PFSK-1 (cell line): ENCODE data around the gene MAST4.

ENCODE experiments used
- FOXP2 ChIP-seq: optimal IDR thresholded peaks from 2 replicates; pipeline ENCODE3; 2011; ENCODE audit warnings: borderline replicate concordance, control low read depth, inconsistent platforms; ENCODE audit not compliant: insufficient read depth; ENCODE audit errors: extremely low read length, extremely low read depth
- POLR2AphosphoS5 ChIP-seq: IDR thresholded peaks from 2 replicates; pipeline ENCODE4 v1.6.1; 2012; ENCODE audit warnings: low read depth, mild to moderate bottlenecking, control low read depth, low read length, moderate library complexity
- REST ChIP-seq, 2 experiments: IDR thresholded peaks; 2 replicates each; pipeline versions ENCODE4 v1.6.1 to v1.8.0; 2011 to 2012; ENCODE audit warnings: low read depth in 2 of 2, low read length in 2 of 2, control low read depth in 1 of 2, inconsistent platforms in 1 of 2, mild to moderate bottlenecking in 1 of 2, moderate library complexity in 1 of 2; ENCODE audit not compliant: insufficient read depth in 1 of 2
- SIN3A ChIP-seq: IDR thresholded peaks from 2 replicates; pipeline ENCODE4 v1.6.1; 2012; ENCODE audit warnings: mild to moderate bottlenecking, low read length, moderate library complexity, borderline replicate concordance; ENCODE audit not compliant: insufficient read depth
- TAF1 ChIP-seq: IDR thresholded peaks from 2 replicates; pipeline ENCODE4 v1.6.1; 2012; ENCODE audit warnings: low read length, control low read depth, borderline replicate concordance; ENCODE audit not compliant: insufficient read depth

MAST4 gene

GRCh38 chr5:66888613-66889012, 292.4 kb downstream of the MAST4 start:
- TF ChIP-seq SIN3A (no peak), FOXP2 (no peak), TAF1 (no peak), POLR2AphosphoS5 (no peak), REST (IDR thresholded peaks at IDR 0.05; ENCODE audit: insufficient read depth in 1 of 2, low read depth in 2 of 2, low read length in 2 of 2) (no peak)

- TF ChIP-seq FOXP2 (no peak), SIN3A (no peak), POLR2AphosphoS5 (no peak), TAF1 (no peak), REST (IDR thresholded peaks at IDR 0.05; ENCODE audit: insufficient read depth in 1 of 2, low read depth in 2 of 2, low read length in 2 of 2) (no peak)
These were observed 292.9 kb downstream of the MAST4 start for GRCh38 chr5:66889056-66889455.

GRCh38 chr5:66889524-66889923, 293.3 kb downstream of the MAST4 start:
- TF ChIP-seq POLR2AphosphoS5 (no peak), REST (IDR thresholded peaks at IDR 0.05; ENCODE audit: insufficient read depth in 1 of 2, low read depth in 2 of 2, low read length in 2 of 2) (no peak), TAF1 (no peak), FOXP2 (no peak), SIN3A (no peak)

- TF ChIP-seq FOXP2 = no peak
- no peak for TF ChIP-seq POLR2AphosphoS5
- TF ChIP-seq REST (IDR thresholded peaks at IDR 0.05; ENCODE audit: insufficient read depth in 1 of 2, low read depth in 2 of 2, low read length in 2 of 2) = no peak
- TF ChIP-seq SIN3A = no peak
- TF ChIP-seq TAF1 = no peak
These were observed 295.2 kb downstream of the MAST4 start for GRCh38 chr5:66891184-66891925.

GRCh38 chr5:66892716-66893115, 296.5 kb downstream of the MAST4 start:
- TF ChIP-seq TAF1 = no peak
- no peak for TF ChIP-seq REST (IDR thresholded peaks at IDR 0.05; ENCODE audit: insufficient read depth in 1 of 2, low read depth in 2 of 2, low read length in 2 of 2)
- no peak for TF ChIP-seq POLR2AphosphoS5
- TF ChIP-seq SIN3A = no peak
- no peak for TF ChIP-seq FOXP2
